Naive thymus-derived CD4-positive, alpha-beta T cell (primary cell): ENCODE measurements around the gene RYR1. TPM values are rescaled to one million over a fixed set of nuclear protein-coding genes. Genes with fewer than 3 reads are reported as not detected.

Experiments
- ATAC-seq: fragments of 150-1000 bp; cut with Tn5 transposase; 2 replicates; pipeline ENCODE4 v1.10.0; 2021; ENCODE audit warnings: mild to moderate bottlenecking, moderate library complexity
- CTCF ChIA-PET: fragments of 350-600 bp; sonication (Branson Sonifier 250); formaldehyde crosslinking; loops from one replicate; lab custom pipeline; 2021; ENCODE audit warnings: antibody characterized with exemption; lab: Charles Lee
- POLR2A ChIA-PET: fragments of 350-600 bp; sonication (Branson Sonifier 250); formaldehyde crosslinking; loops from one replicate; lab custom pipeline; 2021; ENCODE audit warnings: antibody characterized with exemption, inconsistent platforms; lab: Charles Lee
- DNase-seq, 9 donors: peaks; one replicate each; pipeline versions ENCODE4 v3.0.0 to v3.0.0-alpha.2; 2020 to 2022; ENCODE audit warnings: mixed read lengths in 1 of 9
- H3K27ac ChIP-seq: one replicate; pipeline ENCODE4 v1.7.0; 2013; ENCODE audit warnings: mild to moderate bottlenecking, low read depth, low read length, moderate library complexity
- H3K27me3 ChIP-seq, 2 donors: one replicate each; pipeline ENCODE4 v1.7.0; 2013; ENCODE audit warnings: low read length in 2 of 2, mild to moderate bottlenecking in 2 of 2, moderate library complexity in 2 of 2; ENCODE audit not compliant: control insufficient read depth in 2 of 2, insufficient read depth in 2 of 2
- H3K36me3 ChIP-seq, 3 experiments: 1 replicate in 2 of 3; 2 replicates in 1 of 3; pipeline ENCODE4 v1.7.0; 2013; ENCODE audit warnings: low read length in 3 of 3, mild to moderate bottlenecking in 3 of 3, moderate library complexity in 1 of 3; ENCODE audit not compliant: insufficient read depth in 3 of 3, control insufficient read depth in 2 of 3
- H3K4me1 ChIP-seq, 2 donors: one replicate each; pipeline ENCODE4 v1.7.0; 2013; ENCODE audit warnings: low read length in 2 of 2, mild to moderate bottlenecking in 2 of 2, moderate library complexity in 1 of 2; ENCODE audit not compliant: control insufficient read depth in 2 of 2, insufficient read depth in 2 of 2
- H3K4me3 ChIP-seq: 2 replicates; pipeline ENCODE4 v1.7.0; 2013; ENCODE audit warnings: mild to moderate bottlenecking, low read length
- H3K9me3 ChIP-seq, 3 experiments: 1 replicate in 2 of 3; 2 replicates in 1 of 3; pipeline ENCODE4 v1.7.0; 2013; ENCODE audit warnings: low read length in 3 of 3; ENCODE audit not compliant: control insufficient read depth in 2 of 3
- H3K27ac Mint-ChIP-seq, 9 donors: one replicate each; pipeline ENCODE4 v1.8.0; 2020 to 2022; ENCODE audit warnings: mixed read lengths in 9 of 9, mild to moderate bottlenecking in 8 of 9, moderate library complexity in 5 of 9, inconsistent platforms in 2 of 9
- H3K27me3 Mint-ChIP-seq, 5 donors: one replicate each; pipeline ENCODE4 v1.8.0; 2021 to 2022; ENCODE audit warnings: mixed read lengths in 5 of 5, mild to moderate bottlenecking in 1 of 5
- H3K36me3 Mint-ChIP-seq, 5 donors: one replicate each; pipeline ENCODE4 v1.8.0; 2020 to 2022; ENCODE audit warnings: mixed read lengths in 5 of 5, mild to moderate bottlenecking in 3 of 5, inconsistent platforms in 1 of 5
- H3K4me1 Mint-ChIP-seq, 7 donors: one replicate each; pipeline ENCODE4 v1.8.0; 2020 to 2022; ENCODE audit warnings: mixed read lengths in 7 of 7, mild to moderate bottlenecking in 3 of 7, inconsistent platforms in 1 of 7
- H3K4me3 Mint-ChIP-seq, 10 donors: one replicate each; pipeline ENCODE4 v1.8.0; 2020 to 2022; ENCODE audit warnings: mild to moderate bottlenecking in 10 of 10, mixed read lengths in 10 of 10, moderate library complexity in 6 of 10, inconsistent platforms in 2 of 10
- H3K9me3 Mint-ChIP-seq, 11 donors: one replicate each; pipeline ENCODE4 v1.8.0; 2020 to 2022; ENCODE audit warnings: mixed read lengths in 11 of 11, mild to moderate bottlenecking in 4 of 11, inconsistent platforms in 1 of 11, moderate library complexity in 1 of 11
- intact Hi-C, 2 donors: fragments of 100-400 bp; cut with micrococcal nuclease; formaldehyde crosslinking; loops; one replicate each; pipeline ENCODE4 v1.15.1; 2023
- polyA plus RNA-seq, 2 donors: library from polyadenylated mRNA; unstranded; fragments of 300-500 nt; fragmentation: Illumina TruSeq; gene quantifications; one replicate each; pipeline ENCODE4 v1.2.3, GENCODE V29; 2021
- total RNA-seq, 6 experiments: library from RNA in 5 of 6; stranded (reverse) in 5 of 6; gene quantifications; 1 replicate in 5 of 6; 2 replicates in 1 of 6; pipeline ENCODE4 v1.2.3 and lab custom pipeline; 2021 to 2026

RYR1 gene
- total and polyA plus RNA-seq, 7 experiments from 2014 or later: 0.29 to 2.6 (median 1.7) TPM; not detected in 2

DNA sequence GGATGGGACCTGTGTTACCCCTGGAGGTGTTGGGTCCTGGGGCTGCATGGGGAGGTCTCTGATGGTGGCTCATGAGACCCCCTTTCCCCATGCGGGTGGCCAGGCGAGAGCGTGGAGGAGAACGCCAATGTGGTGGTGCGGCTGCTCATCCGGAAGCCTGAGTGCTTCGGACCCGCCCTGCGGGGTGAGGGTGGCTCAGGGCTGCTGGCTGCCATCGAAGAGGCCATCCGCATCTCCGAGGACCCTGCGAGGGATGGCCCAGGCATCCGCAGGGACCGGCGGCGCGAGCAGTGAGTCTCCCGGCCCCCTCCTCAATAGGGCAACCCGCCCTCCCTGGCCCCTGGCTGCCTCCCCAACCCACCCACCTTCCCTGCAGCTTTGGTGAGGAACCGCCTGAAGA is 66.0 kb downstream of the RYR1 start:
- ChIA-PET CTCF (no interaction called here), POLR2A (no interaction called here)
- Histone ChIP-seq H3K36me3 (no peaks in the 10 kb centered on the region), H3K27me3 (no peaks in the 10 kb centered on the region), H3K4me1 (no peaks in the 10 kb centered on the region), H3K9me3 (no peaks in the 10 kb centered on the region), H3K27ac (no peak overlapping the region), H3K4me3 (no peak overlapping the region)
- intact Hi-C loops: no loop called here
- Mint-ChIP-seq H3K9me3 (peaks cover 0 to under 1% (median 0%) of the 10 kb centered on the region in 11 donors), H3K27me3 (no peaks in the 10 kb centered on the region), H3K4me1 (peaks cover 0 to 3% (median 0%) of the 10 kb centered on the region in 7 donors), H3K27ac (no peak overlapping the region), H3K36me3 (no peaks in the 10 kb centered on the region), H3K4me3 (no peak overlapping the region)
- DNase-seq (no peak), ATAC-seq (no peak)

DNA sequence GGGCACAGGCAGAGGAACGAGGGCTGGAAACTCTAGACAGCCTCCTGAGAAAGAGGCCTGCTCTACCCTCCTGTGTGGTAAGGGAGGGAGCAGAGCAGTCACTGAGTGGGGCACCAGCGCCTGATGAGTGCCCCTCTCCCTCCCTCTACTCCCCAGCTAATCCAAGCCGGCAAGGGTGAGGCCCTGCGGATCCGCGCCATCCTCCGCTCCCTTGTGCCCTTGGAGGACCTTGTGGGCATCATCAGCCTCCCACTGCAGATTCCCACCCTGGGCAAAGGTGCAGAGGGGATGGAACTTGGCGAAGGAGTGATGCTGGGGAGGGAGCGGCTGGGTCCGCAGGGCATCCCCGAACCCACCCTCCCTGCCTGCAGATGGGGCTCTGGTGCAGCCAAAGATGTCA is 67.0 kb downstream of the RYR1 start:
- no peak overlapping the region for H3K27ac ChIP-seq
- Mint-ChIP-seq H3K27ac (no peak overlapping the region), H3K4me3 (no peak overlapping the region), H3K9me3 (no peaks in the 10 kb centered on the region), H3K36me3 (no peaks in the 10 kb centered on the region), H3K27me3 (no peaks in the 10 kb centered on the region), H3K4me1 (peaks cover 0 to 3% (median 0%) of the 10 kb centered on the region in 7 donors)
- no peaks in the 10 kb centered on the region for H3K36me3 ChIP-seq
- H3K4me3 ChIP-seq: no peak overlapping the region
- H3K27me3 ChIP-seq: no peaks in the 10 kb centered on the region
- ChIA-PET CTCF (no interaction called here), POLR2A (no interaction called here)
- H3K4me1 ChIP-seq: no peaks in the 10 kb centered on the region
- DNase-seq (no peak), ATAC-seq (no peak)
- H3K9me3 ChIP-seq: no peaks in the 10 kb centered on the region
- intact Hi-C loops: no loop called here

DNA sequence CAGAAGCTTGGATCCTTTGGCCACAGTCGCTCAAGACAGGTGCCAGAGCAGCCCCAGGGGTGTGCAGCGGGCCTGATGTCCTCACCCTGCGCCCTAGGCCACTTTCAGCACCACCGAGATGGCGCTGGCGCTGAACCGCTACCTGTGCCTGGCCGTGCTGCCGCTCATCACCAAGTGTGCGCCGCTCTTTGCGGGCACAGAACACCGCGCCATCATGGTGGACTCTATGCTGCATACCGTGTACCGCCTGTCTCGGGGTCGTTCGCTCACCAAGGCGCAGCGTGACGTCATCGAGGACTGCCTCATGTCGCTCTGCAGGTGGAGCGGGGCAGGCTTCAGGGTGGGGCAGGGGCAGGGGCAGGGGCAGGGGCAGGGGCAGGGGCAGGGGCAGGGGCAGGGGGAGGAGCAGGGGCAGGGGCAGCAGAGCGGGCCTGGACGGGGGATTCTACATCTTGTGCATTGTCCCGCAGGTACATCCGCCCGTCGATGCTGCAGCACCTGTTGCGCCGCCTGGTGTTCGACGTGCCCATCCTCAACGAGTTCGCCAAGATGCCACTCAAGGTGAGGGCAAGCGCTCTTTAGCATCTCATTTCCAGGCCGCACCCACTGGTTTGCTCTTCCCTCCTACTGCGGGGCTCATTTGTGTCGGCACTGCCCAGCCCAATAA is 69.1 kb downstream of the RYR1 start:
- Histone ChIP-seq H3K4me1 (peaks cover 0 to 6% of the 10 kb centered on the region in 2 donors), H3K9me3 (no peaks in the 10 kb centered on the region), H3K4me3 (no peak overlapping the region), H3K36me3 (no peaks in the 10 kb centered on the region), H3K27me3 (no peaks in the 10 kb centered on the region), H3K27ac (no peak overlapping the region)
- H3K4me3 Mint-ChIP-seq: no peak overlapping the region
- intact Hi-C loops: no loop called here
- no peak for ATAC-seq
- H3K27ac Mint-ChIP-seq: no peak overlapping the region
- DNase-seq: no peak
- no peaks in the 10 kb centered on the region for H3K9me3 Mint-ChIP-seq
- ChIA-PET CTCF (no interaction called here), POLR2A (no interaction called here)
- H3K36me3 Mint-ChIP-seq: no peaks in the 10 kb centered on the region
- peaks cover 0 to 9% (median 5%) of the 10 kb centered on the region in 7 donors for H3K4me1 Mint-ChIP-seq
- peaks cover 0 to 3% (median 0%) of the 10 kb centered on the region in 5 donors for H3K27me3 Mint-ChIP-seq

DNA sequence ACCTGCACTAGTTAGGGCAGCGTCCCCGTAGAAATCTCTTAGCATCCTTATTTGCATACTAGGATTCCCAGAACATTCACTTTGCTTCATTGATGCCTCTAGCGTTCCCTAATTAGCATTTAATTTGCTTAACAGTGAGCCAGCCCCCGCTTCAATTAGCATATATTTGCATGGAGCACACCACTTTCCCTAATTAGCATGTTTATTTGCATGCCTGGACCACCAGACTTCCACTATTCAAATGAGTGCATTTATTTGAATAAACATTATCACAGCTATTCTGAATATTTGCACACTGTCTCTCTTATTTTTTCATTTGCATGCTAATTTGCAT is 69.6 kb downstream of the RYR1 start:
- no peak overlapping the region for H3K27ac ChIP-seq
- H3K36me3 ChIP-seq: no peaks in the 10 kb centered on the region
- H3K27me3 ChIP-seq: no peaks in the 10 kb centered on the region
- no peak for ATAC-seq
- H3K4me1 ChIP-seq: peaks cover 0 to 6% of the 10 kb centered on the region in 2 donors
- H3K9me3 ChIP-seq: no peaks in the 10 kb centered on the region
- H3K4me3 ChIP-seq: no peak overlapping the region
- H3K27ac Mint-ChIP-seq: no peak overlapping the region
- POLR2A ChIA-PET: no interaction called here
- no peak overlapping the region for H3K4me3 Mint-ChIP-seq
- H3K36me3 Mint-ChIP-seq: no peaks in the 10 kb centered on the region
- H3K9me3 Mint-ChIP-seq: no peaks in the 10 kb centered on the region
- CTCF ChIA-PET: no interaction called here
- no peak for DNase-seq
- intact Hi-C loops: no loop called here
- H3K27me3 Mint-ChIP-seq: peaks cover 0 to 3% (median 0%) of the 10 kb centered on the region in 5 donors
- peaks cover 0 to 10% (median 5%) of the 10 kb centered on the region in 7 donors for H3K4me1 Mint-ChIP-seq

DNA sequence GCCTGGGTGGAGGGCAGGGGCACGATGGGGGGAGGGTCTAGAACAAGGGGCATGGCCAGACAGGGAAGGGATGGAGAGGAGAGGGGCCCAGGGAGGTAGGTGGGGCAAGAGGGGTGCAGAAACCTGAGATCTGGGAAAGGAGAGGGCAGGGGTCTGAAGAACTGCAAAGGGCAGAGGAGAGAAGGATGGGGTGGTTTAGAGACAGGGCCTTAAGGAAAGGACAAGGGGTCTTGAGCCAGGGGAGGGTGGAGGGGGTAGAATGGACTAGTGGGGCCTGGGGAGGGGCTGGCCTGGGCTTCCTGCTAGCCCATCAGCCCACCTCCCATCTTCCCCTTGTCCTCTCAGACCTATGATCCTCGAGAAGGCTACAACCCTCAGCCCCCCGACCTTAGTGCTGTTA is 72.5 kb downstream of the RYR1 start:
- CTCF ChIA-PET: no interaction called here
- peak overlapping the region in 1 of 9 donors; percentile 14 for H3K27ac Mint-ChIP-seq
- POLR2A ChIA-PET: no interaction called here

DNA sequence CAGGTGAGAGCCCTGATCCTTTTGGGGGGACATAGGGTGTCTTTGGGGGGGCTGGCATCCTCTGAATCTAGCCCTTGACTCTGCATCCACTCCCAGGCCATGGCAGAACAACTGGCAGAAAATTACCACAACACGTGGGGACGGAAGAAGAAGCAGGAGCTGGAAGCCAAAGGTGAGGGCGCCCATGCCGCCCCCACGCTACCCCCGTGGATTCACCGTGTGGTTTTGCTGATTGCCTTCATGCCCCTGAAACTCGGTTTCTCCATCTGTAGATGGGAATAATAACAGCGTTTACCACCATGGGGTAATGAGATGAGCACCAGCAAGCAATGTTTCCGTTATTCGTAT is 72.9 kb downstream of the RYR1 start:
- H3K27ac Mint-ChIP-seq: no peak overlapping the region
- CTCF ChIA-PET: interaction anchor here (0.6 kb wide), 1 partner anchor 479 kb away, joined by 3 read pairs; no protein-coding TSS in a partner anchor
- DNase-seq (no peak), ATAC-seq (no peak)
- Histone ChIP-seq H3K4me3 (no peak overlapping the region), H3K4me1 (peaks cover 0 to 6% of the 10 kb centered on the region in 2 donors), H3K9me3 (no peaks in the 10 kb centered on the region), H3K27ac (no peak overlapping the region), H3K27me3 (no peaks in the 10 kb centered on the region), H3K36me3 (no peaks in the 10 kb centered on the region)
- peak overlapping the region in 3 of 10 donors; percentile 33 to 56 (median 33) for H3K4me3 Mint-ChIP-seq
- H3K4me1 Mint-ChIP-seq: peaks cover 0 to 10% (median 5%) of the 10 kb centered on the region in 7 donors
- H3K36me3 Mint-ChIP-seq: no peaks in the 10 kb centered on the region
- peaks cover 0 to 9% (median 1%) of the 10 kb centered on the region in 5 donors for H3K27me3 Mint-ChIP-seq
- POLR2A ChIA-PET: no interaction called here
- intact Hi-C loops: loop anchor here (2.0 kb wide), 2 partner anchors 104 to 120 kb away; partner anchors contain the start of gene FAM98C (in 1 of the 2)
- H3K9me3 Mint-ChIP-seq: no peaks in the 10 kb centered on the region

More for the DNA sequence above, 72.5 kb downstream of the RYR1 start:
- ATAC-seq (no peak), DNase-seq (no peak)
- H3K4me1 Mint-ChIP-seq: peaks cover 0 to 10% (median 5%) of the 10 kb centered on the region in 7 donors
- peaks cover 0 to 7% (median 0%) of the 10 kb centered on the region in 5 donors for H3K27me3 Mint-ChIP-seq
- H3K4me3 Mint-ChIP-seq: peak overlapping the region in 1 of 10 donors; percentile 51
- intact Hi-C loops: loop anchor here (2.0 kb wide), 2 partner anchors 103 to 119 kb away; partner anchors contain the start of gene FAM98C (in 1 of the 2)
- Histone ChIP-seq H3K9me3 (no peaks in the 10 kb centered on the region), H3K27me3 (no peaks in the 10 kb centered on the region), H3K36me3 (no peaks in the 10 kb centered on the region), H3K4me1 (peaks cover 0 to 6% of the 10 kb centered on the region in 2 donors), H3K27ac (no peak overlapping the region), H3K4me3 (no peak overlapping the region)
- H3K9me3 Mint-ChIP-seq: no peaks in the 10 kb centered on the region
- H3K36me3 Mint-ChIP-seq: no peaks in the 10 kb centered on the region
